ENCODE data around the gene ILK. TPM values are rescaled to one million over a fixed set of nuclear protein-coding genes. Genes with fewer than 3 reads are reported as not detected.

Gene ILK
- total and polyA plus RNA-seq, 2 of the 13 experiments (the other 11 are each of a cell fraction or from before 2014, with no cell fraction given) = 70.3 to 108 TPM

DNA sequence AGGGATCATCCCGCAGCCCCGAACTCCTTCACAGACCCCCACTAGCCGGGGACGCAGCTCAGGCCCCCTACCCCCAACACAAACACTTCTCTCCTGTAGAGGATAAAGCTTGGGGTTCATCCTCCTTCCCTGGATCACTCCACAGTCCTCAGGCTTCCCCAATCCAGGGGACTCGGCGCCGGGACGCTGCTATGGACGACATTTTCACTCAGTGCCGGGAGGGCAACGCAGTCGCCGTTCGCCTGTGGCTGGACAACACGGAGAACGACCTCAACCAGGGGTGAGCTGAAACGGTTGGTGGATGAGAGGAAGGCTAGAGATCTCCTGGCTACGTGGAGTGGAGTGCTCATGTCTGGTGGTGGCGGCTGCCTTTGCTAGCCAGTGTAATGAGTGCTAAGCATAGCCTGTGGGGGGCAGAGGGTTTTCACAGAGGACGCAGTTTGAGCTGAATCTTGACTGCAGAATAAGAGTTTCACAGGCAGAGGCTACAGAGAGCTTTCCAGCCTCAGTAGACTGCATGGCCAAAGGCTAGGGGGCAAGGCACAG is 580 bp downstream of the ILK start (continued):
- TF ChIP-seq, protein P1, sequence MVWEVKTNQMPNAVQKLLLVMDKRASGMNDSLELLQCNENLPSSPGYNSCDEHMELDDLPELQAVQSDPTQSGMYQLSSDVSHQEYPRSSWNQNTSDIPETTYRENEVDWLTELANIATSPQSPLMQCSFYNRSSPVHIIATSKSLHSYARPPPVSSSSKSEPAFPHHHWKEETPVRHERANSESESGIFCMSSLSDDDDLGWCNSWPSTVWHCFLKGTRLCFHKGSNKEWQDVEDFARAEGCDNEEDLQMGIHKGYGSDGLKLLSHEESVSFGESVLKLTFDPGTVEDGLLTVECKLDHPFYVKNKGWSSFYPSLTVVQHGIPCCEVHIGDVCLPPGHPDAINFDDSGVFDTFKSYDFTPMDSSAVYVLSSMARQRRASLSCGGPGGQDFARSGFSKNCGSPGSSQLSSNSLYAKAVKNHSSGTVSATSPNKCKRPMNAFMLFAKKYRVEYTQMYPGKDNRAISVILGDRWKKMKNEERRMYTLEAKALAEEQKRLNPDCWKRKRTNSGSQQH (CRISPR knock-in tag; IDR thresholded peaks at IDR 0.05; ENCODE audit: low read depth) = no peak
- TF ChIP-seq ZNF556 (CRISPR knock-in tag; IDR thresholded peaks at IDR 0.05; ENCODE audit: borderline replicate concordance) = no peak
- no peak for TF ChIP-seq FOXK1 (CRISPR knock-in tag; IDR thresholded peaks at IDR 0.05; ENCODE audit: borderline replicate concordance, low read depth)
- TF ChIP-seq ZNF720 (CRISPR knock-in tag; IDR thresholded peaks at IDR 0.05) = no peak
- TF ChIP-seq SRY (CRISPR knock-in tag; IDR thresholded peaks at IDR 0.05) = no peak
- TF ChIP-seq ZBTB21 (CRISPR knock-in tag; IDR thresholded peaks at IDR 0.05) = no peak
- no peak for TF ChIP-seq ZNF746 (CRISPR knock-in tag; IDR thresholded peaks at IDR 0.05)
- no peak for TF ChIP-seq HOXA3 (CRISPR knock-in tag; IDR thresholded peaks at IDR 0.05)
- TF ChIP-seq ZNF441 (CRISPR knock-in tag; IDR thresholded peaks at IDR 0.05; ENCODE audit: borderline replicate concordance) = no peak
- peak; percentile 11; the same call in 1 of the 2 replicates for TF ChIP-seq KAT8 (CRISPR knock-in tag; IDR thresholded peaks at IDR 0.05)
- TF ChIP-seq NFIC (IDR thresholded peaks at IDR 0.05; ENCODE audit: low read length) = no peak
- TF ChIP-seq, protein P2, sequence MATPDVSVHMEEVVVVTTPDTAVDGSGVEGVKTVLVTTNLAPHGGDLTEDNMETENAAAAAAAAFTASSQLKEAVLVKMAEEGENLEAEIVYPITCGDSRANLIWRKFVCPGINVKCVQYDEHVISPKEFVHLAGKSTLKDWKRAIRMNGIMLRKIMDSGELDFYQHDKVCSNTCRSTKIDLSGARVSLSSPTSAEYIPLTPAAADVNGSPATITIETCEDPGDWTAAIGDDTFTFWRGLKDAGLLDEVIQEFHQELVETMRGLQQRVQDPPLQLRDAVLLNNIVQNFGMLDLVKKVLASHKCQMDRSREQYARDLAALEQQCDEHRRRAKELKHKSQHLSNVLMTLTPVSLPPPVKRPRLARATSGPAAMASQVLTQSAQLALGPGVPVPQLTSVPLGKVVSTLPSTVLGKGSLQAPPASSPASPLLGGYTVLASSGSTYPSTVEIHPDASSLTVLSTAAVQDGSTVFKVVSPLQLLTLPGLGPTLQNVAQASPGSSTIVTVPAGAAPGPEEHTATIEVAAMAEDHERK (CRISPR knock-in tag; IDR thresholded peaks at IDR 0.05; ENCODE audit: low read depth) = no peak
- TF ChIP-seq HMGA1 (CRISPR knock-in tag; conservative IDR thresholded peaks at IDR 0.05) = no peak
- no peak for TF ChIP-seq ZNF781 (CRISPR knock-in tag; IDR thresholded peaks at IDR 0.05; ENCODE audit: borderline replicate concordance, not compliant biosample characterization)
- no peak for TF ChIP-seq ZFAT (CRISPR knock-in tag; conservative IDR thresholded peaks at IDR 0.05)
- TF ChIP-seq EP300 (IDR thresholded peaks at IDR 0.05; ENCODE audit: low read depth in 2 of 2, low read length in 2 of 2) = no peak
- no peak for TF ChIP-seq EP300 (CRISPR knock-in tag; IDR thresholded peaks at IDR 0.05; ENCODE audit: borderline replicate concordance)
- TF ChIP-seq ZNF253 (CRISPR knock-in tag; IDR thresholded peaks at IDR 0.05; ENCODE audit: borderline replicate concordance) = no peak
- peak; percentile 47; the same call in 1 of the 2 replicates for TF ChIP-seq TBX2 (CRISPR knock-in tag; IDR thresholded peaks at IDR 0.05; ENCODE audit: borderline replicate concordance)
- no peak for TF ChIP-seq DNMT3B (CRISPR knock-in tag; conservative IDR thresholded peaks at IDR 0.05)
- TF ChIP-seq NCOA2 (CRISPR knock-in tag; IDR thresholded peaks at IDR 0.05) = no peak
- TF ChIP-seq ZNF362 (CRISPR knock-in tag; IDR thresholded peaks at IDR 0.05; ENCODE audit: borderline replicate concordance) = no peak
- TF ChIP-seq TEAD2 (CRISPR knock-in tag; IDR thresholded peaks at IDR 0.05) = no peak
- TF ChIP-seq TRIM24 (CRISPR knock-in tag; IDR thresholded peaks at IDR 0.05) = no peak
